Ovary (tissue), 3 donors: ENCODE measurements around the gene RPRD1A.

ENCODE experiments used
- POLR2A ChIP-seq: fragments of 450-650 bp; IDR thresholded peaks from one replicate; pipeline ENCODE4 v1.6.1; 2017; ENCODE audit warnings: antibody characterized with exemption, mild to moderate bottlenecking, moderate library complexity
- TF ChIP-seq, protein P1 (sequence below), 3 donors: fragments of 450-650 bp in 2 of 3; fragments of 200-600 bp in 1 of 3; IDR thresholded peaks; one replicate each; pipeline versions ENCODE4 v1.5.1 to v1.8.0; 2016 to 2022; ENCODE audit warnings: antibody characterized with exemption in 3 of 3, mild to moderate bottlenecking in 1 of 3
- donor health status: DM: no; HTN: no; CAD: no.

DNA sequence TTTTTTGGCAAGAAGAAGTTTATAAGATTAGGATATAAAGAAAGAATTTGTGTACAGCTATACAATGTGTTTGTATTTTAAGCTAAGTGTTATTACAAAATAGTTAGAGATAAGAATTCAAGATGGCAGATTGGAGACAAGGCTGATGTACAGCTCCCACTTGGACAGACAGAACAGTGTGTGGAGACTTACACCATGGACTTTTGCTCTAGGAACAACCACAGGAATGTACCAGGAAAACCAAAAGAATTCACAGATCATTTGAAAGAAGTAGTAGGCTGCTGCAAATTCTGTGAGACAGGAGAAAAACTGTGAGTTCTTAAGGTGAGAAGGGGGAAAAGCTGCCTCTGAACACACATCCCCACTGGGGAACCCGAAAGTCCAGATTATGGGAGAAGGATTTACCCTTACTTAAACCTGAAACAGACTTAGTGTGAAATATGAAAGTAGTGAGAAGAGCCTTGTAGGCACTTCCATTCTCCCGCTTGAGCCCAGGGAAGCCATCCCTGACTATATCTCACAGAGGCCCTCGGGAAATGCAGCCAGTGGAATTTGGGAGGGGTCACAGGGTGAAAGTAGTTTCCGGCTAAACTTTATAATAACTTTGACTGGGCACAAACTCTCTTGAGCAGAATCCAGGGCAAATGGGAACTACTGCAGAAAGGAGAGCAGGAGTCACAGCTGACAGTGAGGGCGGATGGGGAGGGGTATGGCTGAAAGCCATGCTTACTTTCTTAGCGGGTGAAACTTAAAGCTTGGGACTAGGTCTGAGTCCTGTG is 11.6 kb upstream of the RPRD1A start:
- TF ChIP-seq, protein P1, sequence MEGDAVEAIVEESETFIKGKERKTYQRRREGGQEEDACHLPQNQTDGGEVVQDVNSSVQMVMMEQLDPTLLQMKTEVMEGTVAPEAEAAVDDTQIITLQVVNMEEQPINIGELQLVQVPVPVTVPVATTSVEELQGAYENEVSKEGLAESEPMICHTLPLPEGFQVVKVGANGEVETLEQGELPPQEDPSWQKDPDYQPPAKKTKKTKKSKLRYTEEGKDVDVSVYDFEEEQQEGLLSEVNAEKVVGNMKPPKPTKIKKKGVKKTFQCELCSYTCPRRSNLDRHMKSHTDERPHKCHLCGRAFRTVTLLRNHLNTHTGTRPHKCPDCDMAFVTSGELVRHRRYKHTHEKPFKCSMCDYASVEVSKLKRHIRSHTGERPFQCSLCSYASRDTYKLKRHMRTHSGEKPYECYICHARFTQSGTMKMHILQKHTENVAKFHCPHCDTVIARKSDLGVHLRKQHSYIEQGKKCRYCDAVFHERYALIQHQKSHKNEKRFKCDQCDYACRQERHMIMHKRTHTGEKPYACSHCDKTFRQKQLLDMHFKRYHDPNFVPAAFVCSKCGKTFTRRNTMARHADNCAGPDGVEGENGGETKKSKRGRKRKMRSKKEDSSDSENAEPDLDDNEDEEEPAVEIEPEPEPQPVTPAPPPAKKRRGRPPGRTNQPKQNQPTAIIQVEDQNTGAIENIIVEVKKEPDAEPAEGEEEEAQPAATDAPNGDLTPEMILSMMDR (IDR thresholded peaks at IDR 0.05) = no peak
- no peak for TF ChIP-seq POLR2A
